K562 (cell line): ENCODE data around the gene CNOT11. TPM values are rescaled to one million over a fixed set of nuclear protein-coding genes. Genes with fewer than 3 reads are reported as not detected.

Experiments used
- ARID1B ChIP-seq: fragments of 450-650 bp; IDR thresholded peaks from 2 replicates; pipeline ENCODE4 v1.6.1; 2016; ENCODE audit warnings: antibody characterized with exemption, mild to moderate bottlenecking, inconsistent platforms
- BDP1 ChIP-seq: IDR thresholded peaks from 3 replicates; pipeline ENCODE4 v1.6.1; 2011; ENCODE audit not compliant: insufficient read length, insufficient read depth
- CBX2 ChIP-seq: fragments of 200-600 bp; sonication (generic); IDR thresholded peaks from one replicate; pipeline ENCODE4 v1.6.1; 2012; ENCODE audit warnings: mild to moderate bottlenecking, low read length, inconsistent platforms; ENCODE audit not compliant: insufficient read depth, poor library complexity, severe bottlenecking
- CREB1 ChIP-seq, 2 experiments: sonication (generic) in 1 of 2; formaldehyde crosslinking in 1 of 2; IDR thresholded peaks; 2 replicates each; pipeline versions ENCODE4 v1.6.1 to v1.8.0; 2012 to 2022; ENCODE audit warnings: inconsistent platforms in 1 of 2, mild to moderate bottlenecking in 1 of 2, missing genetic modification reagents in 1 of 2, moderate library complexity in 1 of 2
- EHMT2 ChIP-seq: fragments of 450-650 bp; IDR thresholded peaks from 2 replicates; pipeline ENCODE4 v1.6.1; 2018; ENCODE audit warnings: antibody characterized with exemption
- EP300 ChIP-seq: IDR thresholded peaks from 2 replicates; pipeline ENCODE4 v1.6.1; 2012; ENCODE audit warnings: low read length, improper control_type of control experiment
- KAT2B ChIP-seq: IDR thresholded peaks from one replicate; pipeline ENCODE4 v1.6.1; 2012; ENCODE audit warnings: low read depth, mild to moderate bottlenecking, control low read depth, inconsistent platforms, low read length, moderate library complexity
- NFE2L1 ChIP-seq: fragments of 450-650 bp; IDR thresholded peaks from 2 replicates; pipeline ENCODE4 v1.6.1; 2016; ENCODE audit warnings: missing genetic modification characterization, low read depth, mild to moderate bottlenecking, missing compliant biosample characterization, moderate library complexity, borderline replicate concordance
- POLR2A ChIP-seq: fragments of 450-650 bp; conservative IDR thresholded peaks from 2 replicates; pipeline ENCODE4 v1.6.1; 2016
- POLR2AphosphoS5 ChIP-seq: IDR thresholded peaks from 2 replicates; pipeline ENCODE4 v1.6.1; 2011; ENCODE audit warnings: mild to moderate bottlenecking, low read depth, low read length, moderate library complexity; ENCODE audit not compliant: control insufficient read depth, insufficient read depth
- RAD21 ChIP-seq, 2 experiments: fragments of 250-450 bp in 1 of 2; fragments of 450-650 bp in 1 of 2; sonication (Bioruptor Pico) in 1 of 2; formaldehyde crosslinking in 1 of 2; IDR thresholded peaks in 1 of 2; conservative IDR thresholded peaks in 1 of 2; 2 replicates each; pipeline versions ENCODE4 v1.4.0 to v1.8.0; 2020 to 2022; ENCODE audit warnings: mild to moderate bottlenecking in 2 of 2, moderate library complexity in 1 of 2
- RAD51 ChIP-seq: fragments of 450-650 bp; IDR thresholded peaks from 2 replicates; pipeline ENCODE4 v1.7.1; 2016; ENCODE audit warnings: low read depth, mild to moderate bottlenecking, borderline replicate concordance
- RBM34 ChIP-seq: fragments of 200-400 bp; formaldehyde crosslinking; IDR thresholded peaks from 2 replicates; pipeline ENCODE4 v1.6.1; 2018; ENCODE audit warnings: low read length, borderline replicate concordance; ENCODE audit not compliant: insufficient read depth
- RHOXF2B ChIP-seq: fragments of 250-450 bp; sonication (Bioruptor Pico); conservative IDR thresholded peaks from 2 replicates; pipeline ENCODE4 v1.5.1; 2021
- SPI1 ChIP-seq: IDR thresholded peaks from 2 replicates; pipeline ENCODE4 v1.6.1; 2011; ENCODE audit warnings: low read depth, low read length, control low read depth, borderline replicate concordance
- TEAD1 ChIP-seq, 2 experiments: fragments of 450-650 bp in 1 of 2; sonication (generic) in 1 of 2; formaldehyde crosslinking; IDR thresholded peaks; 2 replicates each; pipeline versions ENCODE4 v1.4.0 to v1.8.0; 2020 to 2022; ENCODE audit warnings: mild to moderate bottlenecking in 2 of 2, missing genetic modification reagents in 1 of 2
- ZNF282 ChIP-seq: sonication (generic); formaldehyde crosslinking; IDR thresholded peaks from 2 replicates; pipeline ENCODE4 v1.8.1; 2023; ENCODE audit warnings: missing genetic modification reagents
- ZNF436 ChIP-seq: fragments of 250-450, 450-650 bp; sonication (Bioruptor Pico); formaldehyde crosslinking; IDR thresholded peaks from 2 replicates; pipeline ENCODE4 v1.7.0; 2020; ENCODE audit warnings: mild to moderate bottlenecking
- ZNF699 ChIP-seq: fragments of 250-450 bp; sonication (Bioruptor Pico); IDR thresholded peaks from 2 replicates; pipeline ENCODE4 v1.8.0; 2021; ENCODE audit warnings: mild to moderate bottlenecking, moderate library complexity; ENCODE audit not compliant: insufficient replicate concordance
- polyA plus RNA-seq, 8 experiments: library from polyadenylated mRNA; depleted of rRNA in 4 of 8; stranded (reverse) in 5 of 8; unstranded in 3 of 8; fragments of >200 nt; fragmentation: Nextera tagmentation in 2 of 8; fragmentation: Illumina TruSeq in 1 of 8; extraction: Ambion mirVana in 2 of 8; extraction: Trizol in 1 of 8; gene quantifications; 2 replicates each; pipeline versions ENCODE4 v1.2.1 to v1.2.3, GENCODE V29; 2011 to 2014; ENCODE audit warnings: inconsistent platforms in 1 of 8, missing spikeins in 1 of 8
- total RNA-seq, 7 experiments: library from RNA; depleted of rRNA in 6 of 7; stranded (reverse); fragments of >200 nt in 6 of 7; fragmentation: Illumina TruSeq in 2 of 7; extraction: Trizol in 2 of 7; gene quantifications; 2 replicates each; pipeline versions ENCODE4 v1.2.1 to v1.2.3, GENCODE V29; 2011 to 2021; ENCODE audit warnings: low replicate concordance in 1 of 7
- TF ChIP-seq, protein P1 (sequence below): fragments of 450-650 bp; formaldehyde crosslinking; IDR thresholded peaks from 2 replicates; pipeline ENCODE4 v1.4.0; 2022; ENCODE audit warnings: mild to moderate bottlenecking, moderate library complexity
- TF ChIP-seq, protein P2 (sequence below): IDR thresholded peaks from 2 replicates; pipeline ENCODE4 v1.6.1; 2011; ENCODE audit not compliant: insufficient read length; ENCODE audit errors: extremely low read depth
- TF ChIP-seq, protein P3 (sequence below): fragments of 450-650 bp; IDR thresholded peaks from 2 replicates; pipeline ENCODE4 v1.6.1; 2016; ENCODE audit warnings: missing biosample characterization, missing genetic modification characterization

The CNOT11 gene
- total and polyA plus RNA-seq, 9 of the 15 experiments (the other 6 are each of a cell fraction or from before 2014, with no cell fraction given) = 12.7 to 163 (median 64.2) TPM

DNA sequence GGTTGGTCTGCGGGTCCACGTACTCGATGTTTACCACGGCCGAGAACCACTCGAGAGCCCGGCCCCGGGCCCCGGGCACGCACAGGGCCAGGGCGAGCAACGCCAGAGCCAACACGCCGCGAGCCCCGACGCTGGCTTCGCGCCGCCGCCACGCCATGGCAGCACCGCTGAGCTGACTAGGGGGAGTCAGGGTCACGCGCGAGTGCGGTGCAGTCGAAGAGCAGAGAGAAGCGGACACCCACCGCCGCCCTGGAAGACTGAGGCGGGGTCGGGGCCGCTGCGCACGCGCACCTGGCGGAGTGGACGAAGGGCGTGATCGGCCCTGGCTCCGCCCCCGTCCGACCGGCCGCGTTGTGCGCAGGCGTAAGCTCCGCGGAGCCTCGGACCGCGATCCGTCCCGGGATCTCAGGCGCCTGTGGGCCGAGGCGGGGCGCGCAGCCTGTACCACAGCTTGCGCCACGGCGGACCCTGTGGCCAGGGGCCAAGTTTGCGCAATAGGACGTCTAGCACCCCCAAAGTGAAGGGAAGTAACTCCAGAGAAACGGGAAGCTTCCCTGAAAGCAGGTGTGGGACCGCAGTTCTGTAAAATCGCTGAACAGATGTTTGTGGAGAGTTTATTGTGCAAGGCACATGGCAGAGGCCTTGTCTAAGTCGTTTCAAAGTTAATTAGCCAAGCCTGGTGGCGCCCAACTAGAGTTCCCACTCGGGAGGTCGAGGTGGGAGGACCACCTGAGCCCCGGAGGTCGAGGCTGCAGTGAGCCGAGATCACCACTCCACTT, 55.9 kb downstream of the CNOT11 start, which contains the start of gene RNF149 (continued):
- TF ChIP-seq ARID1B (no peak; the same call in 1 of the 2 replicates), BDP1 (no peak), ZNF699 (CRISPR knock-in tag) (no peak), CREB1 (IDR thresholded peaks at IDR 0.05) (no peak; the same call in none of the 2 replicates), CREB1 (CRISPR knock-in tag; IDR thresholded peaks at IDR 0.05) (0 out of 2 replicates have a peak, but pooled peaks have one; percentile 31), POLR2AphosphoS5 (peak; percentile 68), SPI1 (peak; percentile 72; the same call in 1 of the 2 replicates), POLR2A (peak; percentile 92), EHMT2 (no peak), ZNF282 (CRISPR knock-in tag) (no peak; the same call in 1 of the 2 replicates), ZNF436 (no peak), RBM34 (no peak), RAD21 (CRISPR knock-in tag; conservative IDR thresholded peaks at IDR 0.05 in 1 of 2, IDR thresholded peaks at IDR 0.05 in 1 of 2) (0 out of 4 replicates have a peak, but pooled peaks of 1 of the 2 experiments have one; percentile 10), RAD51 (no peak), KAT2B (no peak), CBX2 (no peak), EP300 (no peak), RHOXF2B (CRISPR knock-in tag) (no peak), NFE2L1 (tag) (no peak), TEAD1 (CRISPR knock-in tag; IDR thresholded peaks at IDR 0.05) (peak in 1 of 2 experiments; percentile 54; a peak in 2 of 4 replicates)
- TF ChIP-seq, protein P1, sequence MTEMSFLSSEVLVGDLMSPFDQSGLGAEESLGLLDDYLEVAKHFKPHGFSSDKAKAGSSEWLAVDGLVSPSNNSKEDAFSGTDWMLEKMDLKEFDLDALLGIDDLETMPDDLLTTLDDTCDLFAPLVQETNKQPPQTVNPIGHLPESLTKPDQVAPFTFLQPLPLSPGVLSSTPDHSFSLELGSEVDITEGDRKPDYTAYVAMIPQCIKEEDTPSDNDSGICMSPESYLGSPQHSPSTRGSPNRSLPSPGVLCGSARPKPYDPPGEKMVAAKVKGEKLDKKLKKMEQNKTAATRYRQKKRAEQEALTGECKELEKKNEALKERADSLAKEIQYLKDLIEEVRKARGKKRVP (CRISPR knock-in tag) = 0 out of 2 replicates have a peak, but pooled peaks have one; percentile 11
- TF ChIP-seq, protein P2, sequence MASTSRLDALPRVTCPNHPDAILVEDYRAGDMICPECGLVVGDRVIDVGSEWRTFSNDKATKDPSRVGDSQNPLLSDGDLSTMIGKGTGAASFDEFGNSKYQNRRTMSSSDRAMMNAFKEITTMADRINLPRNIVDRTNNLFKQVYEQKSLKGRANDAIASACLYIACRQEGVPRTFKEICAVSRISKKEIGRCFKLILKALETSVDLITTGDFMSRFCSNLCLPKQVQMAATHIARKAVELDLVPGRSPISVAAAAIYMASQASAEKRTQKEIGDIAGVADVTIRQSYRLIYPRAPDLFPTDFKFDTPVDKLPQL = no peak
- TF ChIP-seq, protein P3, sequence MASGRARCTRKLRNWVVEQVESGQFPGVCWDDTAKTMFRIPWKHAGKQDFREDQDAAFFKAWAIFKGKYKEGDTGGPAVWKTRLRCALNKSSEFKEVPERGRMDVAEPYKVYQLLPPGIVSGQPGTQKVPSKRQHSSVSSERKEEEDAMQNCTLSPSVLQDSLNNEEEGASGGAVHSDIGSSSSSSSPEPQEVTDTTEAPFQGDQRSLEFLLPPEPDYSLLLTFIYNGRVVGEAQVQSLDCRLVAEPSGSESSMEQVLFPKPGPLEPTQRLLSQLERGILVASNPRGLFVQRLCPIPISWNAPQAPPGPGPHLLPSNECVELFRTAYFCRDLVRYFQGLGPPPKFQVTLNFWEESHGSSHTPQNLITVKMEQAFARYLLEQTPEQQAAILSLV = peak; percentile 78
